Type B pancreatic cell (in vitro differentiated cells): Measurements from ENCODE around the gene HMGN3. TPM values are rescaled to one million over a fixed set of nuclear protein-coding genes. Genes with fewer than 3 reads are reported as not detected.

Experiments used
- DNase-seq: peaks from one replicate; pipeline ENCODE4 v3.0.0; 2021; ENCODE audit warnings: mixed read lengths; ENCODE audit not compliant: unreplicated experiment; ENCODE audit errors: extremely low spot score
- H3K27ac Mint-ChIP-seq: 2 replicates; pipeline ENCODE4 v1.8.0; 2021; ENCODE audit warnings: mild to moderate bottlenecking, mixed read lengths
- H3K27me3 Mint-ChIP-seq: 2 replicates; pipeline ENCODE4 v1.8.0; 2021; ENCODE audit warnings: mixed read lengths
- H3K36me3 Mint-ChIP-seq: 2 replicates; pipeline ENCODE4 v1.8.0; 2021; ENCODE audit warnings: mixed read lengths
- H3K4me1 Mint-ChIP-seq: one replicate; pipeline ENCODE4 v1.8.0; 2021; ENCODE audit warnings: mixed read lengths; ENCODE audit not compliant: unreplicated experiment
- H3K4me3 Mint-ChIP-seq: 2 replicates; pipeline ENCODE4 v1.8.0; 2021; ENCODE audit warnings: mild to moderate bottlenecking, mixed read lengths
- H3K9me3 Mint-ChIP-seq: 2 replicates; pipeline ENCODE4 v1.8.0; 2021; ENCODE audit warnings: mixed read lengths
- CTCF ChIP-seq: fragments of 200-600 bp; sonication (generic); conservative IDR thresholded peaks from 2 replicates; pipeline ENCODE4 v1.5.0; 2021; ENCODE audit warnings: antibody characterized with exemption, mild to moderate bottlenecking
- total RNA-seq: library from RNA; stranded (reverse); gene quantifications from 2 replicates; pipeline ENCODE4 v1.2.1, GENCODE V29; 2021; ENCODE audit warnings: low replicate concordance

The HMGN3 gene
- total RNA-seq, 1 donor from 2014 or later = 163 TPM

GRCh38 chr6:79225717-79226599 is 8.5 kb downstream of the HMGN3 start:
- peaks cover 49% of the 10 kb centered on the region for H3K36me3 Mint-ChIP-seq
- TF ChIP-seq CTCF = no peak
- peaks cover 3% of the 10 kb centered on the region for H3K4me1 Mint-ChIP-seq
- H3K27ac Mint-ChIP-seq = peak overlapping the region; percentile 34
- no peak for DNase-seq
- H3K4me3 Mint-ChIP-seq = no peak overlapping the region
- H3K9me3 Mint-ChIP-seq = no peaks in the 10 kb centered on the region
- no peaks in the 10 kb centered on the region for H3K27me3 Mint-ChIP-seq

DNA sequence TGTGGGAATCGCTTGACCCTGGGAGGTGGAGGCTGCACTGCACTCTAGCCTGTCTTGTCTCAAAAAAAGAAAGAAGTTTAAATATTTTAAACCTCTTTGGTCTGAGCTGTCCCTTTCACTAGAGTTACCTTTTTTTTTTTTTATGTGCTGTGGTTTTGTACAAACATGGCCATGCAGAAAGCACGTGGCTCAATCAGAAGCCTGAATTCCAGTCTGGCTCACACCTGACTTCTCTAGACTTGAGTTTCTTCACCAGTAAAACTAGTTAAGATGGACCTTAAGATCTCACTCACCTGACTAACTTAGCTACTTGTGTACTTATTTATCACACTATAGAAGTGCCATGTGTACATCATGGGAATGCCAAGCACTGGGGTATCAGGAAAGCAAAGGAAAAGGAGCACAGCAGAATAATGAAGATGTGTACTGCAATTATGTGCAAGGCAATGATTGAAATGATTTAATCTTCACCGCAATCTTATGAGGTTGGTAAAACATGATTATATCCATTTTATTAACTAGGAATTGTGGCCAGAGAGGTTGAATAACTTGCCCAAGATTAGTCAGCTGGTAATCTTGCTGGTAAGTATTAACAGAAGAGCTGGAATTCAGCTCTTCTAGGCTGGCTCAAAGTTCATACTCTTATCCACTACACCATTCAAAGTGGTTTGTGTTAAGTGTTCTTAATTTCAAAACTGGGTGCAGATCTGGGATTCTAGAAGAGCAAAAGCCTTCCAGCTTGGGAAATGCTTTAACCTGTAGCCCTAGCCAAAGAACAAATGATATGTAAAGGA is 10.7 kb downstream of the HMGN3 start:
- no peaks in the 10 kb centered on the region for H3K27me3 Mint-ChIP-seq
- peaks cover 2% of the 10 kb centered on the region for H3K9me3 Mint-ChIP-seq
- no peak overlapping the region for H3K27ac Mint-ChIP-seq
- peaks cover 56% of the 10 kb centered on the region for H3K36me3 Mint-ChIP-seq
- H3K4me3 Mint-ChIP-seq = no peak overlapping the region
- no peak for TF ChIP-seq CTCF
- no peak for DNase-seq
- H3K4me1 Mint-ChIP-seq = peaks cover 3% of the 10 kb centered on the region

GRCh38 chr6:79215213-79215824 is 19.2 kb downstream of the HMGN3 start:
- DNase-seq = no peak
- H3K4me3 Mint-ChIP-seq = peak overlapping the region; percentile 42
- no peaks in the 10 kb centered on the region for H3K27me3 Mint-ChIP-seq
- peak overlapping the region; percentile 9 for H3K27ac Mint-ChIP-seq
- H3K36me3 Mint-ChIP-seq = peaks cover 50% of the 10 kb centered on the region
- TF ChIP-seq CTCF = no peak
- peaks cover 3% of the 10 kb centered on the region for H3K9me3 Mint-ChIP-seq
- peaks cover 23% of the 10 kb centered on the region for H3K4me1 Mint-ChIP-seq

GRCh38 chr6:79212859-79213258 is 21.6 kb downstream of the HMGN3 start:
- H3K4me3 Mint-ChIP-seq = no peak overlapping the region
- H3K36me3 Mint-ChIP-seq = peaks cover 53% of the 10 kb centered on the region
- peaks cover 33% of the 10 kb centered on the region for H3K4me1 Mint-ChIP-seq
- no peak overlapping the region for H3K27ac Mint-ChIP-seq
- no peaks in the 10 kb centered on the region for H3K9me3 Mint-ChIP-seq
- no peak for DNase-seq
- no peak for TF ChIP-seq CTCF
- H3K27me3 Mint-ChIP-seq = no peaks in the 10 kb centered on the region

DNA sequence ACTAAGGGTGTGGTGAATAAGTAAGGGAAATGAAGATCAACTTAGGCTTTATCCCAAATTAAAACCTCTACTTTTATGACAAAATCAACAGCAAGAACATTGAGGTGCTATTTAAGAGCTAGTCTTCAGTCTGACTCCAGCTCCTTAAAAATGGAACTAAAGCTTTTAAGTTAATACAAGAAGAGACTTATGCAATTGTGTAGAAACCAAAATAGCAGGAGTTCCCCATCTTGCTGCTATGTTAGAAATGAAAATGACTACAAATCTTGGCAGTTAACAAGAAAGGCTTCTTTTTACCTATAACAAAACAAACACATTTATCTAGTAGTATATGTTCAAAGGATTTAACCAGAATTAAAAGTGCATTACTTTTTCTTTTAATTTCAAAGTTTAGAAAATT is 25.7 kb downstream of the HMGN3 start:
- peaks cover 60% of the 10 kb centered on the region for H3K36me3 Mint-ChIP-seq
- H3K27me3 Mint-ChIP-seq = no peaks in the 10 kb centered on the region
- no peak overlapping the region for H3K4me3 Mint-ChIP-seq
- no peak overlapping the region for H3K27ac Mint-ChIP-seq
- no peaks in the 10 kb centered on the region for H3K9me3 Mint-ChIP-seq
- no peak for TF ChIP-seq CTCF
- peaks cover 30% of the 10 kb centered on the region for H3K4me1 Mint-ChIP-seq
- DNase-seq = no peak
